HG02763 (cell line): ENCODE measurements around the gene DGAT2.

Experiments used
- ATAC-seq: cut with Tn5 transposase; IDR thresholded peaks from one replicate; pipeline ENCODE4 v1.9.1; 2021; ENCODE audit warnings: mild to moderate bottlenecking, moderate library complexity; ENCODE audit not compliant: unreplicated experiment

DGAT2 gene

DNA sequence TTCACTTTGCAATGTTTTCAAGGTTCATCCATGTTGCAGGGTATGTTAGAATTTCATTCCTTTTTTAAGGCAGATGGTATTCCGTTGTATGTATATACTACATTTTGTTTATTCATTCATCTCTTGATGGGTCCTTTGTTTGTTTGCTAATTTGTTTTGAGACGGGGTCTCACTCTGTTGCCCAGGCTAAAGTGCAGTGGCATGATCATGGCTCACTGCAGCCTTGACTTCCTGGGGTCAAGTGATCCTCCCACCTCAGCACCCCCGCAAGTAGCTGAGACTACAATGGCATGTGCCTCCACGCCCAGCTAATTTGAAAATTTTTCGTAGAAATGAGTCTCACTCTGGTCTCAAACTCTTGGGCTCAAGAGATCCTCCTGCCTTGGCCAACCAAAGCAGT lies 52.6 kb downstream of the DGAT2 start:
- no peak for ATAC-seq

- no peak for ATAC-seq
Observed at GRCh38 chr11:75822541-75822940, 54.0 kb downstream of the DGAT2 start.

- no peak for ATAC-seq
Observed at GRCh38 chr11:75823415-75823814, 54.8 kb downstream of the DGAT2 start.

- no peak for ATAC-seq
Observed at GRCh38 chr11:75823946-75824345, 55.4 kb downstream of the DGAT2 start.

DNA sequence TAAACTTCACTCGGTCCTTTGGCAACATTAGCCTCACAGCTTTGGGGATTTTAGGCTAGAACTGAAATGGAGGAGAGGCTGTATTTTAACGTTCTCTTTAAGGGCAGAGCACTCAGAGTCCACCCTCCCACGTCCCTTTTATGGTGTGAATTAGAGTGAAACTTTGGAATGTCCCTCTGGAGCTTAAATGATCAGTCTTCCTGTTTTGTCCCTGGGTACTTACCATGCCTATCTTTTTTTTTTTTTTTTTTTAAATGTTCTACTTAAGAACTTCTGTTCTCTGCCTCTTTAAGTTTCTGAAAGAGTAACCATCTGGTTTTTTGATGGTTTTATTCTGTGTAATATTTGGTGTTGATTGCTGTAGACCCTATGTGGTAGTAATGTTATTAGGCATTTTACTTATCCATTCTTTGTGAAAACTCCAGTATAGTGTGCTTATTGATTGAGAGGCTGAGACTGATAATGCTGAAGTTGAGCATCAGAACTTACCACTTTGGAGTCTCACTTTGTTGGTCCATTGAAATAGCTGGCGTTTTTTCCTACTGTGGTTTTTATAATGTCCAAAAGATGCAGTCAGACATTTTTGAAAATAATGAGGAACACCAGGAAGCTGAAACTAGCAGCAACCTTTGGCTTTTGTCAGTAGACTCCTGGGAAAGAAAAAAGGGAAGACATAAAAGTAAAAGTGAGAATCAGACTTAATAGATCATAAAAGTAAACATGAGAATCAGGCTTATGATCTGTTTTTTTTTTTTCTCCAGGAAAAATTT lies 58.1 kb downstream of the DGAT2 start:
- ATAC-seq: no peak

DNA sequence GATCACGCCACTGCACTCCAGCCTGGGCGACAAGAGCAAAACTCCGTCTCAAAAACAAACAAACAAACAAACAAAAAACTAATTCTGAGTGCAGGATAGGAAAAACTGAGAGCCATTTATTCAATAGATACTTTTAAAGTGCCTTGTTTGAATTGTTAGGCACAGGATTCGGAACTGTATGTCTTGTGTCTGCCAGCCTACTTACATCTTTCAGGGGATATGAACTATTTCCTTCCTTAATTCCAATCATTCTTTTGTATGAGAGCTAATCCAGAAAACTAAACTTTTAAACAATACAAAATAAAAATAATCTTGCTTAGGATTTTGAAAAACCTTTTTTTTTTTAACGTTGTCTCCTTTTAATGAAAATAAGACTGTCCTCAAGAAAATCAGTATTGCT lies 59.0 kb downstream of the DGAT2 start:
- no peak for ATAC-seq

GRCh38 chr11:75831915-75832502 lies 63.4 kb downstream of the DGAT2 start:
- ATAC-seq: no peak

GRCh38 chr11:75834728-75835127 lies 66.2 kb downstream of the DGAT2 start:
- ATAC-seq: no peak

DNA sequence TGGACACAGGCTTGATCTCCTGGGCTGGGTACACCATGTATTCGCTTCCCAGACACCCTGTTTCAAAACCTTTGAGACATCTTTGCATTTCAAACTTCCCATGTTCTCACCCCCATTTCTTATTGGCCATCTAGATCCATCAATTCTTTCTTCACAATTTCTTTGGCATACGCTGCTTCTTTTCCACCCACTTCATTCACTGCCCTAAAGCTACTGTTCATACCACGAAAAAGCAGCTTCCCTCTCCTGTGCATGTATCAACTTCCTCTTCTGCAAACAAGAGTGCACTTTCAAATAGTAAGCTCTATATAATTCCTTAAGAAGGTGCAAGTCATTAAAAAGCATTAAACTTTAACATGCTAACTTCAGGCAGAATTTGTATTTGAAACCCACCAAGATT lies 67.8 kb downstream of the DGAT2 start:
- no peak for ATAC-seq

DNA sequence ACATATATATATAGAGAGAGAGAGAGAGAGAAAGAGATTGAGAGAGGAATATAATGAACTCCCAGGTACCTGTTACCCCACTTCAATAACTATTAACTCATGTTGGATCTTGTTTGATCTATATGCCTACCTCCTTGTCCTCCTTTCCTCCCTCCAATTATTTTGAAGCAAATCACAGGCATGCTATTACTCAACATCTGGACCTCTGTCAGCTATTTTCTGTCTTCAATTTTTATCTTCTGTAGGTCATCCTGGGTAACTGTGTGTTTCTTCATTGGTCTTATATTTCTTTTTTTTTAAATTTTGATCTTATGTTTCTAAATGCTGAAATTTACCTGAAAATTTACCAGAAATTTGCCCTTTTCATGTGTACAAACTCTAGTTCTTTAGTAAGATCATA lies 71.3 kb downstream of the DGAT2 start:
- no peak for ATAC-seq

GRCh38 chr11:75840522-75840921 lies 71.9 kb downstream of the DGAT2 start:
- ATAC-seq: no peak

DNA sequence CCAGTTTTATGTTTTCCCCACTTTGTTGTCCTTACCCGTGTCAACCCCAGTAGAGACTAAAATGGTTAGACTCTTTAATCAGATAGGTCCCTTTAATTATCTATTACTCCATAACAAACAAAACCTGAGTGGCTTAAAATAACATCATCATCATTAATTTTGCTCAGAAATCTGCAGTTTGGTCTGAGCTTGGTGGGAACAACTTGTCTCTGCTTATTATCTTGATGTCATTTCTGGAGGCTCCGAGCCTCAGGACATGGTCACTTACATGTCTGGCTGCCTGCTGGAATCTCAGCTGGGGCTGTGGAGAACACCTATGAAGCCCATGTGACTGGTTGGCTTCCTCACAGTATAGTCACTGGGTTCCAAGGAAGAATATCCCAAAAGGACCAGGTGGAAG lies 73.2 kb downstream of the DGAT2 start:
- ATAC-seq: no peak

DNA sequence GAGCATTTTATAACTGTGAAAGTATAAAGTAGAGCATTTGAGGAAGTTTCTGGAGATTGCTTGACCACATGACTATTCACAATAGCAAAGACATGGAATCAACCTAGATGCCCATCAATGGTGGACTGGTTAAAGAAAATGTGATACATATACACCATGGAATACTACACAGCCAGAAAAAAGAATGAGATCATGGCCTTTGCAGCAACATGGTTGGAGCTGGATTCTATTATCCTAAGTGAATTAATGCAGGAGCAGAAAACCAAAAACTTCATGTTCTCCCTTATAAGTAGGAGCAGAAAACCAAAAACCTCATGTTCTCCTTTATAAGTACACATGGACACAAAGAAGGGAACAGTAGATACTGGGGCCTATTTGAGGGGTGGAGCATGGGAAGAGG lies 76.7 kb downstream of the DGAT2 start:
- ATAC-seq: no peak

DNA sequence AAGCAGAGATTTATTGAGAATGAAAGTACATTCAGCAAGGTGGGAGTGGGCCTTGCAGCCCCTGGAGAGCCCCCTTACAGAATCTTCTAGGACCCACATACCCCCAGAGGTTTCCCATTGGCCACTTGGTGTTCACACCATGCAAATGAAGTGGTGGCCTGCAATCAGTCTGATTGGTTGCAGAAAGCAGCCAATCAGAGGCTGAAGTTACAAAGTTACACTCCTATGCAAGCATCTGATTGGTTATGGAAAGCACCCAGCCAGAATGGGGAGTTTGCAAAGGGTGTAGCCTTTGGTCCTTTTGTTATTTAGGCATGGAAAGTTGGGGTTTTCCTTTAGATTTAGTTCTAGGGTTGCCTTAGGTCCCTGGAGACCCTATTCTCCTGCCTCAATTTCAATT lies 81.3 kb downstream of the DGAT2 start:
- no peak for ATAC-seq

- ATAC-seq: no peak
Observed at GRCh38 chr11:75850787-75851186, 82.2 kb downstream of the DGAT2 start.
